Hepatocyte (in vitro differentiated cells): Measurements from ENCODE around the gene TRIM15.

Source experiments
- CTCF ChIP-seq: fragments of 200-600 bp; sonication (generic); IDR thresholded peaks from 2 replicates; pipeline ENCODE4 v1.5.1; 2016; ENCODE audit warnings: antibody characterized with exemption, mild to moderate bottlenecking; ENCODE audit not compliant: poor library complexity
- EZH2 ChIP-seq: fragments of 200-600 bp; sonication (generic); IDR thresholded peaks from 2 replicates; pipeline ENCODE4 v1.6.1; 2016; ENCODE audit warnings: antibody characterized with exemption, mild to moderate bottlenecking, borderline replicate concordance
- EZH2phosphoT487 ChIP-seq: fragments of 200-600 bp; sonication (generic); IDR thresholded peaks from one replicate; pipeline ENCODE4 v1.6.1; 2018; ENCODE audit warnings: antibody characterized with exemption, mild to moderate bottlenecking, low read depth, moderate library complexity; ENCODE audit not compliant: unreplicated experiment, severe bottlenecking

- TF ChIP-seq CTCF: no peak
- TF ChIP-seq EZH2phosphoT487: no peak
- TF ChIP-seq EZH2: no peak
Measured at GRCh38 chr6:30162265-30163089, 869 bp upstream of the TRIM15 start.
